Lower leg skin (tissue), 4 donors: Measurements from ENCODE around the gene PPEF2. TPM values are rescaled to one million over a fixed set of nuclear protein-coding genes. Genes with fewer than 3 reads are reported as not detected.

Experiments used
- DNase-seq, 2 donors: peaks; one replicate each; pipeline ENCODE4 v3.0.0-alpha.2; 2019; ENCODE audit warnings: low spot score in 2 of 2
- H3K4me3 ChIP-seq: fragments of 200-600 bp; sonication (generic); 2 replicates; pipeline ENCODE4 v1.5.1; 2017; ENCODE audit warnings: mild to moderate bottlenecking, low read depth; ENCODE audit not compliant: poor library complexity, severe bottlenecking
- CTCF ChIP-seq, 3 donors: fragments of 450-650 bp; IDR thresholded peaks; one replicate each; pipeline ENCODE4 v1.5.1; 2016; ENCODE audit warnings: antibody characterized with exemption in 3 of 3, mild to moderate bottlenecking in 3 of 3, moderate library complexity in 2 of 3
- POLR2A ChIP-seq, 2 donors: fragments of 450-650 bp; IDR thresholded peaks; one replicate each; pipeline ENCODE4 v1.6.1; 2016 to 2017; ENCODE audit warnings: antibody characterized with exemption in 2 of 2, mild to moderate bottlenecking in 1 of 2, moderate library complexity in 1 of 2
- WGBS, 2 donors: methylation state at CpG; one replicate each; pipeline ENCODE4 v1.1.5; 2018; 5-methylcytosine and 5-hydroxymethylcytosine counted together
- intact Hi-C: fragments of 100-400 bp; cut with DNase I; formaldehyde crosslinking; loops from one replicate; pipeline ENCODE4 v1.15.0; 2023; ENCODE audit warnings: low total_unique reads
- total RNA-seq, 4 donors: library from RNA; depleted of rRNA; stranded (reverse); fragments of >200 nt; gene quantifications; one replicate each; pipeline ENCODE4 v1.1.0, GENCODE V29; 2016

The PPEF2 gene
- total RNA-seq, 4 donors from 2014 or later: 0.04 TPM; not detected in 3

- 52 to 55% methylated on average over 6 of the region's 6 CpGs for WGBS, 2 donors
- intact Hi-C loops: no loop called here
- TF ChIP-seq CTCF (IDR thresholded peaks at IDR 0.05): no peak
- H3K4me3 ChIP-seq: no peak overlapping the region
- DNase-seq: no peak
These were observed 24.0 kb downstream of the PPEF2 start for GRCh38 chr4:75878246-75878756.

GRCh38 chr4:75876218-75876617, 26.0 kb downstream of the PPEF2 start:
- no peak overlapping the region for H3K4me3 ChIP-seq
- 91 to 93% methylated on average over 18 of the region's 18 CpGs for WGBS, 2 donors
- TF ChIP-seq POLR2A (IDR thresholded peaks at IDR 0.05) (no peak), CTCF (IDR thresholded peaks at IDR 0.05) (no peak)
- intact Hi-C loops: no loop called here
- DNase-seq: no peak

GRCh38 chr4:75869100-75869499, 33.2 kb downstream of the PPEF2 start:
- TF ChIP-seq CTCF (IDR thresholded peaks at IDR 0.05): no peak
- no peak for TF ChIP-seq POLR2A (IDR thresholded peaks at IDR 0.05)
- no peak for DNase-seq
- intact Hi-C loops: no loop called here
- no peak overlapping the region for H3K4me3 ChIP-seq
- WGBS, 2 donors: 59 to 61% methylated on average over 3 of the region's 3 CpGs

- H3K4me3 ChIP-seq: no peak overlapping the region
- no peak for DNase-seq
- WGBS, 2 donors: 75 to 78% methylated on average over 3 of the region's 3 CpGs
- TF ChIP-seq CTCF (IDR thresholded peaks at IDR 0.05): no peak
- no peak for TF ChIP-seq POLR2A (IDR thresholded peaks at IDR 0.05)
- intact Hi-C loops: no loop called here
These were observed 35.1 kb downstream of the PPEF2 start for GRCh38 chr4:75867130-75867529.

- no peak overlapping the region for H3K4me3 ChIP-seq
- intact Hi-C loops: no loop called here
- TF ChIP-seq CTCF (IDR thresholded peaks at IDR 0.05) (no peak), POLR2A (IDR thresholded peaks at IDR 0.05) (no peak)
- DNase-seq: no peak
- whole genome bisulfite sequencing, 2 donors: 67 to 72% methylated on average over 5 of the region's 5 CpGs
These were observed 41.6 kb downstream of the PPEF2 start for GRCh38 chr4:75860606-75861005.

- 88 to 89% methylated on average over 1 of the region's 1 CpG for WGBS, 2 donors
- no peak for DNase-seq
- TF ChIP-seq POLR2A (IDR thresholded peaks at IDR 0.05) (no peak), CTCF (IDR thresholded peaks at IDR 0.05) (no peak)
- intact Hi-C loops: no loop called here
- no peak overlapping the region for H3K4me3 ChIP-seq
These were observed 43.5 kb downstream of the PPEF2 start for GRCh38 chr4:75858721-75859120.
